Activated naive CD8-positive, alpha-beta T cell treated with anti-CD3 and anti-CD28 coated beads, Interleukin-2, amount 50 U/mL, for 24 hours (primary cell): ENCODE measurements around the gene C20orf202.
A peak's percentile ranks its signal among the peaks of the same experiment; 100 is the strongest.

Experiments
- ATAC-seq: fragments of 150-1000 bp; cut with Tn5 transposase; one replicate; pipeline ENCODE4 v1.10.0; 2021
- DNase-seq: peaks from one replicate; pipeline ENCODE4 v3.0.0; 2021
- H3K27ac Mint-ChIP-seq: one replicate; pipeline ENCODE4 v1.8.0; 2021; ENCODE audit warnings: mild to moderate bottlenecking, mixed read lengths
- H3K27me3 Mint-ChIP-seq: one replicate; pipeline ENCODE4 v1.8.0; 2021; ENCODE audit warnings: mixed read lengths
- H3K36me3 Mint-ChIP-seq: one replicate; pipeline ENCODE4 v1.8.0; 2021; ENCODE audit warnings: low read depth, mixed read lengths
- H3K4me1 Mint-ChIP-seq: one replicate; pipeline ENCODE4 v1.8.0; 2021; ENCODE audit warnings: mixed read lengths
- H3K4me3 Mint-ChIP-seq: one replicate; pipeline ENCODE4 v1.8.0; 2021; ENCODE audit warnings: mild to moderate bottlenecking, moderate library complexity, mixed read lengths
- H3K9me3 Mint-ChIP-seq: one replicate; pipeline ENCODE4 v1.8.0; 2021; ENCODE audit warnings: mixed read lengths

The C20orf202 gene

DNA sequence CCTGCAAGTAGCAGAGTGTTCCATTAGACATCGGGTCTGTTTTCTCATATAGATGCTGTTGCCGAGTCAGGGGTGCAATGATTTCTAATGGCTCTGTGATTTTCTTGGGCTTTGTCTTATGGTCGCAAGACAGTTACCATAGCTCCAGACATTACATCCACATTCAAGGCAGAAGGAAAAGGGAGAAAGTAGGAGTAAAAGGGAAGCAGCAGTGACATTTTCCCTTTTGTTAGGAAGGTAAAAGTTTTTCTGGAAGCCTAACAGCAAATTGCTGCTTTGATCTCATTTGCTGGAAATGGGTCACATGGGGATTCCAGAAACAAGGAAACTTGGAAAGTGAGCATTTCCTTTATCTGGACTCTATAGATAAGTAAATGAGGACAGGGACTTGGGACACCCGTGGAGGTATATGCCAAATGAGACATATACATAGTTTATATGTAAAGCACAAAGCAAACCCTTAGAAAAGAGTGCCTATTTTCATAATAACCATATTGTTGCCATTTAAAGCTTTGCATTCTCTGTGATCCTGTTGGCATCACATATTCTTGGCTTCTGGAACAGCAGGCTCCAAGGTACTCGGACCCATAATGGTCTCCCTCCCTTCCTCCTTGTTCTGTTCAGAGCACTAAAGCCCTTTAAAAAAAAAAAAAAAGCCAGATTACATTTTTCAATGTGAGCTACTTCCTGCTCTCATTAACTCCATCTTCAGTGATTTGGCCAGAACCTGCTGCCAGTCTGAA lies at the start of gene C20orf202:
C20orf202 (plus strand) TSS at position 693 of the 743 bp plus-strand sequence. CDS start 132 bp downstream, outside the sequence.
- H3K27me3 Mint-ChIP-seq: peaks cover 4% of the 10 kb centered on the region
- ATAC-seq (no peak), DNase-seq (no peak)
- no peak within 1 kb of the TSS for H3K27ac Mint-ChIP-seq
- H3K36me3 Mint-ChIP-seq: no peaks in the 10 kb centered on the region
- H3K4me3 Mint-ChIP-seq: no peak within 1 kb of the TSS
- H3K4me1 Mint-ChIP-seq: peaks cover 4% of the 10 kb centered on the region
- H3K9me3 Mint-ChIP-seq: no peaks in the 10 kb centered on the region

DNA sequence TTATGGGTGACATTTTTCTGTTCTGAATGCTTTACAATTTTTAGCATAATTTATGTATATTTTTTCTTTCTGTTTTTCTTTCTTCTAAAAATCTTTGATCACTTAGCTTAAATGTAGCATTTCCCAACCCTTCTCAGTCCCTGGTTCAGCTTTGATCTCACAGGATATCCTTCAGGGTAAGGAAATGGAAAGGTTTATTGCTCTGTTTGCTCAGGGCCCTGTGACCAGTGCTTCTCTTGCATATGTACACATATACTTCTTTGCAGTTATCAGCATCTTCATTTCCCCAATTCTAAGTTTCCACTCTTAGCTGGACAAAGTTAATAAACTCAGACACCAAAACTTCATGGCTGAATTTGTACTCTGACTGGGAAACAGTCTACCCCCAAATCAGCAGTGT lies 49.0 kb upstream of the C20orf202 start:
- ATAC-seq (no peak), DNase-seq (no peak)
- H3K9me3 Mint-ChIP-seq: no peaks in the 10 kb centered on the region
- H3K36me3 Mint-ChIP-seq: peaks cover 69% of the 10 kb centered on the region
- no peaks in the 10 kb centered on the region for H3K27me3 Mint-ChIP-seq
- no peak overlapping the region for H3K4me3 Mint-ChIP-seq
- H3K27ac Mint-ChIP-seq: no peak overlapping the region
- peaks cover 9% of the 10 kb centered on the region for H3K4me1 Mint-ChIP-seq

DNA sequence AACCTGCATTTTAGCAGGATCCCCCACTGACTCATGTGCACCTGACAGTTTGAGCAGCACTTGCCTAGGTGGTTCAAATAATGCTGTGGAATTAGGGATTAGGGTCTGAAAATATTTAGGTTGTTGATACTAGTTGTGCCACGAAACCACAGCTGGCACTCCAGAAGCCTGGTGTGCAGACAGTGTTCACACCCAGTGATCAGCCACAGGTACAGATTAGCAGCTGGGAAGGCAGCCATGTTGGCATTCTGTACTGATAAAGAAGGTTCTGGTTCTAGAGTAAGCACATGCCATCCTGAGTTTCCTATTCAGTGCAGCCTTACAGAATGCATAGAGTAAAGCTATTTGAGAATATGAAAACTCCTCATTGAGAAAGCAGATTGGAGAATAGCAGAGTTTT lies 48.6 kb upstream of the C20orf202 start:
- no peak for ATAC-seq
- Mint-ChIP-seq H3K27me3 (no peaks in the 10 kb centered on the region), H3K27ac (no peak overlapping the region), H3K4me1 (peaks cover 7% of the 10 kb centered on the region), H3K36me3 (peaks cover 64% of the 10 kb centered on the region), H3K9me3 (no peaks in the 10 kb centered on the region), H3K4me3 (no peak overlapping the region)
- DNase-seq: no peak

DNA sequence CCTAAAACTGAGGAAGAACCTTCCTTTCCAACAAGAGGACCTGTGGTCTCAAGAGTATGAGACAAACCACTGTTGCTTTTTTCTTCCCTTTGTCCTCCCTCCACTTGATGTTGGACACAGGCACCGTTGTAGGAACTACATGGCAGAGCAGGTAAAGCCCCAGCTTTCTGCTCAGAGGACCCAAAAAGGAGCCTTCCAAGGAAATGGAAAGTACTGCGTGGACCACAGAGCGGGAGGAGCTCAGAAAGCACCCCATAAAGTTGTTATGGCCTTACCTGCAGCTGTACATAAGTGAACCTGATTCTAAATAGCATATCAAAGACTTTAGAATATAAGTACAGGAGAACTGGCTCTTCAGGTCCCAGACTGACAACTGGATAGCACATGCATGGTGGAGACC lies 47.9 kb upstream of the C20orf202 start:
- no peak overlapping the region for H3K4me3 Mint-ChIP-seq
- peaks cover 65% of the 10 kb centered on the region for H3K36me3 Mint-ChIP-seq
- no peaks in the 10 kb centered on the region for H3K27me3 Mint-ChIP-seq
- no peak overlapping the region for H3K27ac Mint-ChIP-seq
- H3K9me3 Mint-ChIP-seq: no peaks in the 10 kb centered on the region
- DNase-seq (no peak), ATAC-seq (no peak)
- H3K4me1 Mint-ChIP-seq: peaks cover 2% of the 10 kb centered on the region

DNA sequence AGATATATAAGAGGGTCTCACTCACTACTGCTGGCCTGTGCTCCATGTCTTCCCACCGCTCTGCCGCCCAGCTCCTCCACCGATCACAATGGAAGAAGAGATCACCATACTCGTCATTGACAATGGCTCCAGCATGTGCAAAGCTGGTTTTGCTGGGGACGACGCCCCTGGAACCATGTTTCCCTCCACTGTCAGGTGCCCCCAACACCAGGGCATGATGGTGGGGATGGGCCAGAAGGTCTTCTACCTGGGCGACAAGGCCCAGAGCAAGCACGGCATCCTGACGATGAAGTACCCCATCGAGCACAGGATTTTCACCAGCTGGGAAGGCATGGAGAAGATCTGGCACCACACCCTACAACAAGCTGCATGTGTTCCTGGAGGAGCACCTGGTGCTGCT lies 42.8 kb upstream of the C20orf202 start:
- Mint-ChIP-seq H3K4me3 (no peak overlapping the region), H3K27me3 (no peaks in the 10 kb centered on the region), H3K36me3 (peaks cover 42% of the 10 kb centered on the region)

DNA sequence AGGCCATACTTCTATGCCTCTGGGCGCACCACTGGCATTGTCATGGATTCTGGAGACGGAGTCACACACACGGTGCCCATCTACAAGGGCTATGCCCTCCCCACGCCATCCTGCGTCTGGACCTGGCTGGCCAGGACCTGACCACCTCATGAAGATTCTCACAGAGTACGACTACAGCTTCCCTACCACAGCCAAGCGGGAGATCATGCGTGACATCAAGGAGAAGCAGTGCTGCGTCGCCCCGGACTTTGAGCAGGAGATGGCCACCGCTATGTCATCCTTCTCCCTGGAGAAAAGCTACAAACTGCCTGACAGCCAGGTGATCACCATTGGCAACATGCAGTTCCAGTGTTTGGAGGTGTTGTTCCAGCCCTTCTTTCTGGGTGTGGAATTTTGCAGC lies 42.3 kb upstream of the C20orf202 start:
- Mint-ChIP-seq H3K4me1 (peaks cover 4% of the 10 kb centered on the region), H3K9me3 (no peaks in the 10 kb centered on the region), H3K27me3 (no peaks in the 10 kb centered on the region), H3K27ac (no peak overlapping the region), H3K4me3 (no peak overlapping the region), H3K36me3 (peaks cover 39% of the 10 kb centered on the region)
- DNase-seq (no peak), ATAC-seq (no peak)

More for the DNA sequence above, 42.8 kb upstream of the C20orf202 start:
- Mint-ChIP-seq H3K9me3 (no peaks in the 10 kb centered on the region), H3K4me1 (peaks cover 3% of the 10 kb centered on the region), H3K27ac (no peak overlapping the region)
- DNase-seq (no peak), ATAC-seq (no peak)

DNA sequence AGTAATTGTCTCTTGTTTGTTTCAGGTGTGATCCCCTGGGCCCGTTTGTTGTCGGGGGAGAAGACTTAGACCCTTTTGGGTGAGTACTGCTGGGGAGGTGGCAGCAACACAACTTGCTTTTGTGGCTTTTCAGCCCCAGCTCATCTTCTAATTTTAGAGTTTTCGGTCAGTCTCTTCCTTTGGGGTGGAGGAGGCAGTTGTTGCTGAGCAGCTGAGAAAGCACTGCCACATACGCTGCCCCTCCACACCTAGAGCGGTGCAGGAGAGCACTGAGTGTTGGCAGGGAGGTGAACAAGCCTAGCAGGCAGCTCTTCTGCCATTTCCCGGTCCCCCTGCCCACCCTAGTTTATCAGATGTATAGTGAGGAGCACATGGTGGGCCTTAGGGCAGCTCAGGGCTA lies 40.1 kb upstream of the C20orf202 start:
- Mint-ChIP-seq H3K9me3 (no peaks in the 10 kb centered on the region), H3K27me3 (no peaks in the 10 kb centered on the region), H3K27ac (no peak overlapping the region), H3K4me3 (no peak overlapping the region), H3K36me3 (peaks cover 45% of the 10 kb centered on the region), H3K4me1 (peaks cover 4% of the 10 kb centered on the region)
- DNase-seq (no peak), ATAC-seq (no peak)

DNA sequence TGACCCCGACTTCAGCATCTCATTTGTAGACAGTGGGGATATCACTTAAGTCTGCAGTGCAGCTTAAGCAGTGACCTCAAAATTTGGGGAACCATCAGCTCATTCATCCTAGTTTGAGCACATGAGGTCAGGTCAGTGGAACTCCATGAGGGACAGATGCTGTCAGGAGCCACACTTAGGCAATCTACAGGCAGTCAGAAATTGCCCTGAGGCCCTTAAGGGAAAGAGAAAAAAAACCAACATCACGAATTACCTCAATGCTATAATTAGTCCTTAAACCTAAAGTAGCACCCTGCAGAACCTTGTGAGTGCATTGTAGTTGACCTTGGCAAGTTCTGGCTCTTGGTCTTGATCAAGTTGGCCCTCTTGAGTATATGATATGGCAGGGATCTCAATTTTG lies 39.6 kb upstream of the C20orf202 start:
- Mint-ChIP-seq H3K4me3 (no peak overlapping the region), H3K27ac (no peak overlapping the region), H3K36me3 (peaks cover 51% of the 10 kb centered on the region), H3K27me3 (no peaks in the 10 kb centered on the region), H3K9me3 (no peaks in the 10 kb centered on the region), H3K4me1 (peaks cover 4% of the 10 kb centered on the region)
- DNase-seq: no peak
- ATAC-seq: no peak

DNA sequence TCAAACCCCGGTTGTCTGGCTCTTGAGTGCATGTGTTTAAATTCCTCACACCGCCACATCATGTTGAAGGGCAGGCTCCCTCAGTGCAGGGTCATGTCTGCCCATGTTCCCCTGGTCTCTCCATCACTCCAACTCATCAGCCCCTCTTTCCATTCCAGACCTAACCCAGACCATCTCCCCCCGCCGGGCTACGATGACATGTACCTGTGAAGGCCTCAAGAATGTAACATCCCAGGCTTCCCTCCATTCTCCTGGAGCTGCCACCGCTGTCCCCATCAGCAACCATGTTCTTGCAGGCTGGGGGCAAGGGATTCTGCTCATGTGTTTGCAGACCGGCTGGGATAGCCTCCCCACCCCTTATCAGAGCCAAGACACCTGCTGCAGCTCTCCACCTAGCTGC lies 38.4 kb upstream of the C20orf202 start:
- DNase-seq (no peak), ATAC-seq (no peak)
- Mint-ChIP-seq H3K27ac (no peak overlapping the region), H3K4me1 (peaks cover 4% of the 10 kb centered on the region), H3K9me3 (no peaks in the 10 kb centered on the region), H3K36me3 (peaks cover 57% of the 10 kb centered on the region), H3K27me3 (no peaks in the 10 kb centered on the region), H3K4me3 (no peak overlapping the region)

DNA sequence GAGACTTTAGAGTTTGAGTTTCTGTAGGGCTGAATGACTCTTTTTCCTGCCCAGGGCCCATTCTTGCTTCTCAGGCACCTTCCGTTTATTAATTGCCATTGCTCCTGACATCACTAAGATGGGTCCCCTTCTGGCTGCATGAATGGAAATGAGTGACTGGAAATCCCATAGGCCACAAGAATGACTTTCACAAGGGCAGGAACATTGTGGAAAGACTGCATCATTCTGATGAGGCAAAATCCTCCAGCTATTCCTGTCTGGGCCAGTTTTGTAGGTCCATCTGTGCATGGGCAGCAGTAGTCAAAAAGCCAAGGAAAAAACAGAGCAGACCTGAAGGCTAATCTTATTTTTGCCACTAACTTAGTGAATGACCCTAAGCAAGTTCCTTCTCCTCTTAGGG lies 37.7 kb upstream of the C20orf202 start:
- no peak for ATAC-seq
- DNase-seq: no peak
- H3K36me3 Mint-ChIP-seq: peaks cover 58% of the 10 kb centered on the region
- H3K4me3 Mint-ChIP-seq: no peak overlapping the region
- H3K27me3 Mint-ChIP-seq: no peaks in the 10 kb centered on the region
- H3K4me1 Mint-ChIP-seq: peaks cover 4% of the 10 kb centered on the region
- H3K27ac Mint-ChIP-seq: no peak overlapping the region
- no peaks in the 10 kb centered on the region for H3K9me3 Mint-ChIP-seq

DNA sequence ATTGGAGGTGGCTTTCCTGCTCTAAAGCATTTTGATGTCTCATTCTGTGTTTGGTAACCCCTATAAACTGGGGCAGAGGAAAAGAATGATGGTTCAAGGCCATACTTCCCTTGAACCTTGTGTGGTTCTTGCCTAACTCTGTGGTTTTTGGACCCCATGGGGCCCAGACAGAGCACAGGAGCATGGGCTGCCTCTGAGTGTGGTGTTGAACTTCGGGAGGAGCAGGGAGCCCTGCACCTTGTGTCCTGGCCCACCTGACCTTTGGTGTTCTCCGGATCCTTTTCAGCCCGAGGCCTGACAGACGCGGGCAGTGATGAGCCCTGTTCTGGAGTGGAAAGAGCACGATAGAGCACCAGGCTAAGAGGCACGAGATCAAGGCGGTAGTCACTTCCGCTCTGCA lies 37.3 kb upstream of the C20orf202 start:
- Mint-ChIP-seq H3K4me1 (peaks cover 4% of the 10 kb centered on the region), H3K9me3 (no peaks in the 10 kb centered on the region), H3K27ac (no peak overlapping the region), H3K36me3 (peaks cover 58% of the 10 kb centered on the region), H3K4me3 (no peak overlapping the region), H3K27me3 (no peaks in the 10 kb centered on the region)
- no peak for DNase-seq
- no peak for ATAC-seq

DNA sequence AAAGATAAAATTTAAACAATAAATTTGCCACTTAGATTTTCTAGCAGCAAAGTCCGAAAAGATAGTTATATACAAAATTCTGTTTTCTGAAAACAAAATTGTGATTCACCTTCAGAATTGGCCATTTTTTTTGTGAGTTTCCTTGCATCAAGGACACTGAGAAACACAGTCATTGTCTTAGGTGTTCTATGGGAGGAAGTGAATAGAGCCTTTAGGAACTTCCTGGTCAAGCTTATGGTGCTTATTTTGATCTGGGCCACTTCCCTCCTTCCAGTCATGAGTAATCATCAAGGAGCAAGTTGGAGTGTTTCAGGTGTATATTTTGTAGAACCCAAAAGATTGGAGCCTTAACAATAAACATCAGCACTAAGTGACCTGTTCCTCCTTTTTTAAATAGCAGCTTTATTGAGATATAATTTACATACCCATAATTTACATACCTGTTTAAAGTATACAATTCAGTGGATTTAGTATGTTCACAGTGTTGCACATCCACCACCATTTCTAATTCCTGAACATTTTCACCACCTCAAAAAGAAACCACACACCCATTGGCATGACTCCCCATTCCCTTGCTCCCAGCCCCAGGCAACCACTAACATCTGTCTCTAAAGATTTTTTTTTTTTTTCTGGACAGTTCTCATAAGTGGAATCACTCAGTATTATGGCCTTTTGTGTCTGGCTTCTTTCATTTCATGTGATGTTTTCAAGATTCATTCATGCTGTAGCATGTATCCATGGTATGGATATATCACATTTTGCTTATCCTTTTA lies 36.1 kb upstream of the C20orf202 start:
- ATAC-seq (no peak), DNase-seq (no peak)
- peaks cover 4% of the 10 kb centered on the region for H3K4me1 Mint-ChIP-seq
- H3K4me3 Mint-ChIP-seq: no peak overlapping the region
- H3K27ac Mint-ChIP-seq: no peak overlapping the region
- H3K27me3 Mint-ChIP-seq: no peaks in the 10 kb centered on the region
- no peaks in the 10 kb centered on the region for H3K9me3 Mint-ChIP-seq
- peaks cover 59% of the 10 kb centered on the region for H3K36me3 Mint-ChIP-seq

DNA sequence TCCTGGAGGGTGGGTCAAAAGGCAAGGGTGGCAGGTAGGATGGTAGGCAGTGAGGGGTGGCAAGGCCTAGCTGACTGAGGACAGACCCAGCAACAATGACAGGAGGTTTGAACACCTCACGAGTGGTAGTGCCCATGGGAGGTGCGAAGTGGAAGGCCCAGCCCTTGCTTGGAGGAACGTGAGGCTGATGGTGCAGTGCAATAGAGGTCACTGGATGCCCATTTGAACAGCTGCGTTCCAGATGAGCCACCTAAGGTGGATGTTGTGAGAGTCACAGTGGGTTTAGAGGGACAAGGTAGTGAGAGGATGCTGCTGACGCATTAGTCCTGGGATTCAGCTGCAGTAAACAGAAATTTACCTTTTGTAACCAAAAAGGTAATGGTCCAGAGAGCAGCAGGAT lies 34.0 kb upstream of the C20orf202 start:
- peaks cover 56% of the 10 kb centered on the region for H3K36me3 Mint-ChIP-seq
- no peak for ATAC-seq

DNA sequence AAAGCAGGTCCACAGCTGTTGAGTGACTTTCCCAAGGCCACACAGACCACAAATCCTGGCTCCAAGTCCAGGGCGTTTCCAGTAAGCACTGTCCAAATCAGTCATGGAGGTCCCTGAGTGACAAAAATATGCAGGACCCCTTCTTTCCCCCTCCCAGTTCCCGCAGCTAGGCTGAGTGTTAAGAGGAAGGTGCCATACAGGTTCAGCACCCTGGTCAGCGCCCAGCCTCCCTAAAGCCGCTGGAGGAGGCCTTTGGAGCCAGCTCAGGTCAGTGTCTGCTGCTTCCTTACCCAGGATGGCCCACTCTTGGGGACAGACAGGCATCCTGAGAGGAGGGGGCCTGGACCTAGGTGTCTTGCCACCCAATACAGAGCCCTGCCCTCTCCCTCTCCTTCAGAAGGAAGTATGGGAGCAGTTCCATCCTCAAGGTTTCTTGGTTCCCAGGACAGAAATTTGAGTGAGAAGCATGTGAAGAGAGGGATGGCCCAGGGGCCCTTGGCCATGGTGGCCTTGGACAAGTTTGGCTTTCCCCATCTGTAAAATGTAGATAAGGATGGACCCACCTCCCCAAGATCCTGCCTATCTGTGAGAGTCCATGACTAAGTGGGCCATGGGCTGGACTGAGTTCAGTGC lies 31.7 kb upstream of the C20orf202 start:
- H3K36me3 Mint-ChIP-seq: peaks cover 45% of the 10 kb centered on the region
- no peaks in the 10 kb centered on the region for H3K27me3 Mint-ChIP-seq
- no peaks in the 10 kb centered on the region for H3K9me3 Mint-ChIP-seq
- no peak overlapping the region for H3K27ac Mint-ChIP-seq
- no peak overlapping the region for H3K4me3 Mint-ChIP-seq
- H3K4me1 Mint-ChIP-seq: no peaks in the 10 kb centered on the region
- ATAC-seq (no peak), DNase-seq (peak; percentile 14)

More for the DNA sequence above, 34.0 kb upstream of the C20orf202 start:
- no peak for DNase-seq
- Mint-ChIP-seq H3K4me1 (peaks cover 4% of the 10 kb centered on the region), H3K4me3 (no peak overlapping the region), H3K27ac (no peak overlapping the region), H3K27me3 (no peaks in the 10 kb centered on the region), H3K9me3 (no peaks in the 10 kb centered on the region)

DNA sequence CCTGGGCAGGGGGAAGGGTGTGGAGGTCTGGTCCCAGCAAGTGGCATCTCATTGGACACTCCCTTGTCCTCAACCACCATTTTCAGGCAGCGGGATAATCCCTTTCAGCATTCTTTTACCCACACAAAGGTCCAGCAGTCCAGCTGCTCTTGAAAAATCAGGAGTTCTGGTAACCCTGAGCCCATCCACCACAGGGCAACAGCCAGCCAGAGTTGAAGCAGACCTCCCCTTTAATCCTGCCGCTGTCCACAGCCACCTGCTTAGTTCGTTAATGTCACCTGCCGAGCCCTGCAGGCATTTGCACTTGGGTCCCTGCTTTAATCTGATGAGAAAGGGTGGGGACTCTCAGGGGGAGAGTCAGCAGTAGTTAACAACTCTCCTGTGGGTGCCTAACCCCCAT lies 29.6 kb upstream of the C20orf202 start:
- H3K4me1 Mint-ChIP-seq: no peaks in the 10 kb centered on the region
- no peak for ATAC-seq
- peaks cover 29% of the 10 kb centered on the region for H3K36me3 Mint-ChIP-seq
- H3K27ac Mint-ChIP-seq: no peak overlapping the region
- no peak for DNase-seq
- no peaks in the 10 kb centered on the region for H3K9me3 Mint-ChIP-seq
- H3K27me3 Mint-ChIP-seq: no peaks in the 10 kb centered on the region
- no peak overlapping the region for H3K4me3 Mint-ChIP-seq
